Activated CD8-positive, alpha-beta T cell treated with anti-CD3 and anti-CD28 coated beads for 36 hours (primary cell): ENCODE measurements around the gene SPANXN5. TPM values are rescaled to one million over a fixed set of nuclear protein-coding genes. Genes with fewer than 3 reads are reported as not detected.
"Not testable (repeated sequence)": the region's sequence is repeated elsewhere in the genome, so short reads cannot be mapped to it uniquely, and the experiment has no call there.

Experiments
- ATAC-seq: fragments of 200-7000 bp; cut with Tn5 transposase; one replicate; pipeline ENCODE4 v1.10.0; 2021; ENCODE audit warnings: mild to moderate bottlenecking, moderate library complexity
- CTCF ChIA-PET: fragments of 350-600 bp; sonication (Branson Sonifier 250); formaldehyde crosslinking; loops from one replicate; lab custom pipeline; 2021; ENCODE audit warnings: antibody characterized with exemption; lab: Charles Lee
- POLR2A ChIA-PET: fragments of 350-600 bp; sonication (Branson Sonifier 250); formaldehyde crosslinking; loops from one replicate; lab custom pipeline; 2021; ENCODE audit warnings: antibody characterized with exemption; lab: Charles Lee
- DNase-seq: peaks from one replicate; pipeline ENCODE4 v3.0.0-alpha.2; 2020
- H3K27ac Mint-ChIP-seq: one replicate; pipeline ENCODE4 v1.8.0; 2021; ENCODE audit warnings: mild to moderate bottlenecking, mixed read lengths
- H3K27me3 Mint-ChIP-seq: one replicate; pipeline ENCODE4 v1.8.0; 2021; ENCODE audit warnings: mixed read lengths
- H3K36me3 Mint-ChIP-seq: one replicate; pipeline ENCODE4 v1.8.0; 2021; ENCODE audit warnings: low read depth, mixed read lengths
- H3K4me1 Mint-ChIP-seq: one replicate; pipeline ENCODE4 v1.8.0; 2021; ENCODE audit warnings: low read depth, mixed read lengths
- H3K4me3 Mint-ChIP-seq: one replicate; pipeline ENCODE4 v1.8.0; 2021; ENCODE audit warnings: mild to moderate bottlenecking, moderate library complexity, mixed read lengths
- H3K9me3 Mint-ChIP-seq: one replicate; pipeline ENCODE4 v1.8.0; 2021; ENCODE audit warnings: mixed read lengths
- CTCF ChIP-seq: fragments of 200-600 bp; IDR thresholded peaks from one replicate; pipeline ENCODE4 v1.8.0; 2022; ENCODE audit warnings: antibody characterized with exemption, mild to moderate bottlenecking
- intact Hi-C: fragments of 100-400 bp; cut with micrococcal nuclease; formaldehyde crosslinking; loops from one replicate; pipeline ENCODE4 v1.10.0; 2022
- total RNA-seq, 2 experiments: library from RNA; stranded (reverse); gene quantifications; one replicate each; pipeline ENCODE4 v1.2.3, GENCODE V29; 2021

The SPANXN5 gene
- total RNA-seq, 2 experiments from 2014 or later = not detected

- ChIA-PET POLR2A (no interaction called here), CTCF (no interaction called here)
- DNase-seq (no peak), ATAC-seq (no peak)
- intact Hi-C loops = no loop called here
- Mint-ChIP-seq H3K27ac (no peak overlapping the region), H3K36me3 (no peaks in the 10 kb centered on the region), H3K27me3 (peaks cover 4% of the 10 kb centered on the region), H3K4me3 (no peak overlapping the region), H3K4me1 (no peaks in the 10 kb centered on the region), H3K9me3 (no peaks in the 10 kb centered on the region)
- no peak for TF ChIP-seq CTCF
Measured at GRCh38 chrX:52819788-52820187, 22.6 kb upstream of the SPANXN5 start.

GRCh38 chrX:52811065-52811625, 13.9 kb upstream of the SPANXN5 start, which contains the start of gene XAGE5:
TSS of gene XAGE5 (plus strand) at chrX:52811287. CDS start at chrX:52812567, 1,280 bp downstream.
- no peak for DNase-seq
- POLR2A ChIA-PET = no interaction called here
- H3K4me3 Mint-ChIP-seq = no peak within 1 kb of the TSS
- no peaks in the 10 kb centered on the region for H3K27me3 Mint-ChIP-seq
- no peaks in the 10 kb centered on the region for H3K9me3 Mint-ChIP-seq
- H3K27ac Mint-ChIP-seq = no peak within 1 kb of the TSS
- intact Hi-C loops = no loop called here
- no peak for ATAC-seq
- no peaks in the 10 kb centered on the region for H3K36me3 Mint-ChIP-seq
- CTCF ChIA-PET = no interaction called here
- no peaks in the 10 kb centered on the region for H3K4me1 Mint-ChIP-seq
- TF ChIP-seq CTCF = no peak

GRCh38 chrX:52804876-52805275, 7.6 kb upstream of the SPANXN5 start:
- DNase-seq, H3K27ac Mint-ChIP-seq, POLR2A ChIA-PET, H3K36me3 Mint-ChIP-seq, H3K9me3 Mint-ChIP-seq, intact Hi-C loops, CTCF ChIA-PET, H3K27me3 Mint-ChIP-seq, ATAC-seq, H3K4me3 Mint-ChIP-seq, H3K4me1 Mint-ChIP-seq: not testable (repeated sequence)

- H3K36me3 Mint-ChIP-seq, intact Hi-C loops, H3K4me3 Mint-ChIP-seq, POLR2A ChIA-PET, H3K27ac Mint-ChIP-seq, CTCF ChIA-PET, DNase-seq, H3K9me3 Mint-ChIP-seq, H3K27me3 Mint-ChIP-seq, H3K4me1 Mint-ChIP-seq, ATAC-seq: not testable (repeated sequence)
Measured at GRCh38 chrX:52773504-52773903, 23.7 kb downstream of the SPANXN5 start.

- H3K4me1 Mint-ChIP-seq, DNase-seq, CTCF ChIA-PET, H3K27ac Mint-ChIP-seq, POLR2A ChIA-PET, intact Hi-C loops, ATAC-seq, H3K36me3 Mint-ChIP-seq, H3K4me3 Mint-ChIP-seq, H3K27me3 Mint-ChIP-seq, H3K9me3 Mint-ChIP-seq: not testable (repeated sequence)
Measured at GRCh38 chrX:52765983-52766382, 31.2 kb downstream of the SPANXN5 start.

GRCh38 chrX:52750952-52751351, 46.3 kb downstream of the SPANXN5 start, which contains the start of gene SSX2B:
TSS of gene SSX2B (plus strand) at chrX:52751252. CDS start at chrX:52752681, 1,429 bp downstream.
- H3K4me1 Mint-ChIP-seq, H3K36me3 Mint-ChIP-seq, intact Hi-C loops, H3K27ac Mint-ChIP-seq, POLR2A ChIA-PET, DNase-seq, CTCF ChIA-PET, H3K4me3 Mint-ChIP-seq, H3K27me3 Mint-ChIP-seq, H3K9me3 Mint-ChIP-seq, ATAC-seq: not testable (repeated sequence)

Other genes starting within 250 kb of the SPANXN5 start
- gene SSX7, start 142.5 kb downstream of the SPANXN5 start, total RNA-seq = not detected
- gene SSX2, start 90.2 kb downstream of the SPANXN5 start, total RNA-seq = not detected
- not detected for gene SSX2B, start 46.2 kb downstream of the SPANXN5 start, total RNA-seq
- not detected for gene XAGE5, start 13.9 kb upstream of the SPANXN5 start, total RNA-seq
- gene XAGE3, start 70.7 kb upstream of the SPANXN5 start, total RNA-seq = not detected
- gene FAM156B, start 99.9 kb upstream of the SPANXN5 start, total RNA-seq = 10 to 100 TPM; 14.5 to 16.2 TPM
- 10 to 100 TPM; 20.6 to 21.0 TPM for gene FAM156A, start 161.1 kb upstream of the SPANXN5 start, total RNA-seq